Stimulated activated CD8-positive, alpha-beta memory T cell treated with anti-CD3 and anti-CD28 coated beads, Interleukin-7, amount 100 ng/mL, for 1 hour (primary cell): ENCODE data around the gene MTURN.

Source experiments
- DNase-seq, 2 donors: peaks; one replicate each; pipeline ENCODE4 v3.0.0-alpha.2; 2020; ENCODE audit warnings: low read depth in 2 of 2

The MTURN gene

DNA sequence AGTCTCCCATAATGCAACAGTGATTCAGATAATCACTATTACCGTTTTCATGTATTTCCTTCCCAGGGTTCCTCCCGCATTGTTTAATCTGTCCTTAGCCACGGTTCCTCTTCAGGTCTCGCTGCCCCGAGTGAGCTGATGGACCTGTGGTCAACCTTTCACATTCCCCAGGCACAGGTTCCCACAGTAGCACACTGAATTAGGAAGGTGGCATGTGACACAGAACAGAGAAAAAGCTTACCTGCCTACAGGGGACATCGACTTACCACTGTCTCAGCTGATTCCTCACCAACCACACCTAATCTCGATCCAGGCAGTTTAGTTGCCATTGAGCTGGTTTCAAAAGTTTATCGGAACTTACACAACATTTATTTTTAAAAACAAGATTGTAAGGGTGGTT is 72.2 kb downstream of the MTURN start:
- DNase-seq, result no peak

DNA sequence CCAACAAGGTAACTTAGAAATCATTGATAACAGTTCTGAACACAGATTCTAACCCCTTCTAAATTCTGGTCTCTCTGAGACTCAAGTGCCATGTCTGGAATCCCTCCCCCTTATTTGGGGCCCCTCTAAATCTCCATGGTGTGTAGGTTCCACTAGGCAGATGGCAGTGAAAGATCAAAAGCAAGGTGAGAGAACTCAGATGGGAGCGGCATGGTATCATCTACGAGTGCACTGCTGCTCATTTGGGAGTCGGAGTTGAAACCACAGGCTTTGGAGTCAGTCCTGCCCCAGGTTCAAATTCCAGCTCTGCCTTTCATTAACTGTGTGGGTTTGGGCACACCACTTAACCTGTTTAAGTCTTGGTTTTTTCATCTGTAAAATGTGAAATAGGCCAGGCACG is 72.6 kb downstream of the MTURN start:
- DNase-seq, result no peak

DNA sequence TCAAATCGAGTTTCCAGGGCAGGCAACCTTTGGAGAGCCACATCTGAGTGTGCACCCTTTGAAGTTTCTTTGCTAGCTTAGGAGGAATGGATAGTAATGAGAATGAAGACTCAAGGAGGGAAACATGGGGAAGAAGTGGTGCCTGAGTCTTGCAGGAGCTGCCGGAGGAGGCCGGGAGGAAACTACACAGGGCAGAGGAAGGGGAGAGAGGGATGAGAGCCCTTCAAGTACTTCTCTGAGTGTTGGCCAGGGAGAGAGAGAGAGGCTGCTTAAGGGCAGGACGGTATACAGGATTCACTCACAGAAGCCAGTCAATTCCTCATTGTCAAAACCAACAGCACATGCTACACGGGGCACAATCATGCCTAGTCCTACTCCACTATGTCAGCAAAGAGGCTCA is 75.2 kb downstream of the MTURN start:
- no peak for DNase-seq
